K562 (cell line): ENCODE data around the gene TPR. TPM values are rescaled to one million over a fixed set of nuclear protein-coding genes. Genes with fewer than 3 reads are reported as not detected.

Source experiments
- ATAC-seq: fragments of 200-7000 bp; cut with Tn5 transposase; 3 replicates; pipeline ENCODE4 v1.9.1; 2020; ENCODE audit warnings: moderate library complexity
- BruUV-seq: library from RNA; stranded (reverse); fragments of 400-500 nt; replicated peaks from 2 replicates; lab custom pipeline; 2021; lab: Mats Ljungman, UMichigan
- CTCF ChIA-PET: fragments of 300-600 bp; formaldehyde crosslinking; extraction: SDS; loops from one replicate; lab custom pipeline; 2021; ENCODE audit warnings: low intra/inter-chr PET ratio; lab: Yijun Ruan, JAX
- POLR2A ChIA-PET: fragments of 300-600, 350-650 bp; sonication (Branson Sonifier 250); formaldehyde crosslinking; extraction: SDS; loops from one replicate; lab custom pipeline; 2021; ENCODE audit warnings: antibody characterized with exemption, inconsistent platforms; lab: Yijun Ruan, JAX
- DNase-seq, 4 experiments: peaks; one replicate each; pipeline versions ENCODE4 v3.0.0 to v3.0.0-alpha.2; 2011 to 2018; ENCODE audit warnings: low spot score in 3 of 4, mixed read lengths in 3 of 4; ENCODE audit errors: extremely low read depth in 1 of 4
- FAIRE-seq: peaks from 2 replicates; lab custom pipeline; 2011; peaks lifted over from hg19 to GRCh38; lab: Jason Lieb, UNC
- H2AFZ ChIP-seq: 2 replicates; pipeline ENCODE4 v1.6.0; 2011; ENCODE audit warnings: low read depth, low read length, control low read depth, inconsistent platforms
- H3K27ac ChIP-seq: fragments of 200-600 bp; 3 replicates; pipeline ENCODE4 v1.8.0; 2011; ENCODE audit warnings: low read depth, mild to moderate bottlenecking, control low read depth, inconsistent platforms, low read length, moderate library complexity, mixed read lengths; ENCODE audit errors: extremely low read depth
- H3K27me3 ChIP-seq, 2 experiments: fragments of 300-600 bp in 1 of 2; 2 replicates in 1 of 2; 3 replicates in 1 of 2; pipeline versions ENCODE4 v1.6.0 to v1.8.0; 2011; ENCODE audit warnings: inconsistent platforms in 2 of 2, low read length in 2 of 2, mild to moderate bottlenecking in 1 of 2, mixed read lengths in 1 of 2, moderate library complexity in 1 of 2; ENCODE audit not compliant: control insufficient read depth in 2 of 2, insufficient read depth in 2 of 2
- H3K36me3 ChIP-seq: fragments of 300-600 bp; 3 replicates; pipeline ENCODE4 v1.8.0; 2011; ENCODE audit warnings: mild to moderate bottlenecking, low read length, inconsistent platforms; ENCODE audit not compliant: control insufficient read depth, insufficient read depth
- H3K4me1 ChIP-seq, 2 experiments: fragments of 200-600 bp in 1 of 2; replicated peaks in 1 of 2; 2 replicates in 1 of 2; 3 replicates in 1 of 2; pipeline versions ENCODE4 v1.5.1 to v1.8.0; 2011; ENCODE audit warnings: inconsistent platforms in 2 of 2, low read length in 2 of 2, mild to moderate bottlenecking in 1 of 2, mixed read lengths in 1 of 2, moderate library complexity in 1 of 2; ENCODE audit not compliant: control insufficient read depth in 2 of 2, insufficient read depth in 2 of 2
- H3K4me2 ChIP-seq: 2 replicates; pipeline ENCODE4 v1.6.1; 2011; ENCODE audit warnings: low read length, control low read depth, inconsistent platforms, mixed read lengths; ENCODE audit not compliant: insufficient read depth
- H3K4me3 ChIP-seq: fragments of 200-600 bp; sonication (generic), shearing (Covaris generic); 2 replicates; pipeline ENCODE4 v1.5.1; 2016; ENCODE audit warnings: control low read depth, inconsistent platforms
- H3K79me2 ChIP-seq: fragments of 200-600 bp; 3 replicates; pipeline ENCODE4 v1.8.0; 2011; ENCODE audit warnings: low read length, inconsistent platforms; ENCODE audit not compliant: control insufficient read depth, insufficient read depth
- H3K9ac ChIP-seq, 2 experiments: 2 replicates each; pipeline versions ENCODE4 v1.6.0 to v1.6.1; 2011; ENCODE audit warnings: low read depth in 2 of 2, low read length in 2 of 2, control low read depth in 1 of 2, inconsistent platforms in 1 of 2, mild to moderate bottlenecking in 1 of 2, mixed read lengths in 1 of 2; ENCODE audit not compliant: insufficient read depth in 1 of 2
- H3K9me1 ChIP-seq: one replicate; pipeline ENCODE4 v1.6.0; 2011; ENCODE audit warnings: inconsistent platforms, mild to moderate bottlenecking, low read length, moderate library complexity; ENCODE audit not compliant: control insufficient read depth, insufficient read depth
- H3K9me3 ChIP-seq: replicated peaks from 2 replicates; pipeline ENCODE4 v1.5.1; 2011; ENCODE audit warnings: low read depth, low read length, inconsistent platforms; ENCODE audit not compliant: control insufficient read depth, insufficient read depth
- H4K20me1 ChIP-seq: replicated peaks from 2 replicates; pipeline ENCODE4 v1.6.1; 2011; ENCODE audit warnings: low read length, inconsistent platforms, mixed read lengths; ENCODE audit not compliant: control insufficient read depth, insufficient read depth
- BMI1 ChIP-seq: fragments of 150-350 bp; IDR thresholded peaks from 2 replicates; pipeline ENCODE4 v1.6.1; 2014; ENCODE audit warnings: low read length
- CSDE1 ChIP-seq, 2 experiments: fragments of 450-650 bp; IDR thresholded peaks; 2 replicates each; pipeline ENCODE4 v1.6.1; 2016; ENCODE audit warnings: mild to moderate bottlenecking in 1 of 2
- CTCF ChIP-seq, 3 experiments: IDR thresholded peaks in 2 of 3; conservative IDR thresholded peaks in 1 of 3; 2 replicates each; pipeline ENCODE4 v1.5.1; 2011 to 2012; ENCODE audit warnings: low read length in 3 of 3, mild to moderate bottlenecking in 3 of 3, control low read depth in 2 of 3, improper control_type of control experiment in 1 of 3, inconsistent platforms in 1 of 3, low read depth in 1 of 3, mixed read lengths in 1 of 3, moderate library complexity in 1 of 3; ENCODE audit not compliant: insufficient read depth in 2 of 3
- HCFC1 ChIP-seq: IDR thresholded peaks from 2 replicates; pipeline ENCODE4 v1.6.1; 2012; ENCODE audit warnings: low read depth, low read length, improper control_type of control experiment
- HINFP ChIP-seq: fragments of 450-650 bp; conservative IDR thresholded peaks from 2 replicates; pipeline ENCODE4 v1.6.1; 2016; ENCODE audit warnings: missing genetic modification characterization, low read depth, mild to moderate bottlenecking, control low read depth, missing compliant biosample characterization
- MYC ChIP-seq, 2 experiments: fragments of 250-450 bp in 1 of 2; sonication (Bioruptor Pico) in 1 of 2; IDR thresholded peaks; 2 replicates each; pipeline versions ENCODE4 v1.5.1 to v1.6.1; 2012 to 2021; ENCODE audit warnings: low read depth in 2 of 2, borderline replicate concordance in 1 of 2, improper control_type of control experiment in 1 of 2, low read length in 1 of 2, mild to moderate bottlenecking in 1 of 2, moderate library complexity in 1 of 2
- NBN ChIP-seq: fragments of 450-650 bp; IDR thresholded peaks from 2 replicates; pipeline ENCODE4 v1.6.1; 2016; ENCODE audit warnings: low read depth, mild to moderate bottlenecking
- RAD21 ChIP-seq, 2 experiments: fragments of 250-450 bp in 1 of 2; fragments of 450-650 bp in 1 of 2; sonication (Bioruptor Pico) in 1 of 2; formaldehyde crosslinking in 1 of 2; IDR thresholded peaks in 1 of 2; conservative IDR thresholded peaks in 1 of 2; 2 replicates each; pipeline versions ENCODE4 v1.4.0 to v1.8.0; 2020 to 2022; ENCODE audit warnings: mild to moderate bottlenecking in 2 of 2, moderate library complexity in 1 of 2
- TGIF2 ChIP-seq: sonication (generic); formaldehyde crosslinking; IDR thresholded peaks from 2 replicates; pipeline ENCODE4 v1.8.1; 2022; ENCODE audit warnings: mild to moderate bottlenecking, missing genetic modification reagents, moderate library complexity
- ZNF146 ChIP-seq: IDR thresholded peaks from one replicate; pipeline ENCODE4 v1.6.1; 2018; ENCODE audit warnings: missing compliant biosample characterization; ENCODE audit not compliant: unreplicated experiment
- ZNF239 ChIP-seq: fragments of 250-450 bp; sonication (Bioruptor Pico); IDR thresholded peaks from 2 replicates; pipeline ENCODE4 v1.4.0; 2020; ENCODE audit warnings: mild to moderate bottlenecking
- ZNF347 ChIP-seq: fragments of 450-650 bp; formaldehyde crosslinking; IDR thresholded peaks from 2 replicates; pipeline ENCODE4 v1.4.0; 2020; ENCODE audit warnings: low read depth, mild to moderate bottlenecking, moderate library complexity
- WGBS: fragments of 100-300 bp; shearing (Covaris generic); methylation state at CpG from one replicate; pipeline ENCODE4 v1.1.6; 2016; ENCODE audit warnings: low coverage, mixed read lengths; ENCODE audit not compliant: insufficient coverage; ENCODE audit errors: missing lambda C conversion rate; 5-methylcytosine and 5-hydroxymethylcytosine counted together
- in situ Hi-C: fragments of 300-500 bp; cut with MboI; formaldehyde crosslinking; loops from 4 replicates; pipeline ENCODE4 v1.15.0; 2018; ENCODE audit warnings: inconsistent platforms, mixed read lengths
- intact Hi-C: fragments of 100-400 bp; cut with micrococcal nuclease; formaldehyde crosslinking; loops from 2 replicates; pipeline ENCODE4 v1.14.2; 2022
- polyA plus RNA-seq, 8 experiments: library from polyadenylated mRNA; depleted of rRNA in 4 of 8; stranded (reverse) in 5 of 8; unstranded in 3 of 8; fragments of >200 nt; fragmentation: Nextera tagmentation in 2 of 8; fragmentation: Illumina TruSeq in 1 of 8; extraction: Ambion mirVana in 2 of 8; extraction: Trizol in 1 of 8; gene quantifications; 2 replicates each; pipeline versions ENCODE4 v1.2.1 to v1.2.3, GENCODE V29; 2011 to 2014; ENCODE audit warnings: inconsistent platforms in 1 of 8, missing spikeins in 1 of 8
- total RNA-seq, 7 experiments: library from RNA; depleted of rRNA in 6 of 7; stranded (reverse); fragments of >200 nt in 6 of 7; fragmentation: Illumina TruSeq in 2 of 7; extraction: Trizol in 2 of 7; gene quantifications; 2 replicates each; pipeline versions ENCODE4 v1.2.1 to v1.2.3, GENCODE V29; 2011 to 2021; ENCODE audit warnings: low replicate concordance in 1 of 7

Gene TPR
- total and polyA plus RNA-seq, 9 of the 15 experiments (the other 6 are each of a cell fraction or from before 2014, with no cell fraction given), result 48.5 to 167 (median 138) TPM

- 0% methylated on average over 1 of the region's 1 CpG for WGBS
- TF ChIP-seq ZNF347 (CRISPR knock-in tag), result no peak
- no peak for TF ChIP-seq HINFP (tag)
- no peak for TF ChIP-seq NBN
- TF ChIP-seq RAD21 (CRISPR knock-in tag; conservative IDR thresholded peaks at IDR 0.05 in 1 of 2, IDR thresholded peaks at IDR 0.05 in 1 of 2), result peak in 1 of 2 experiments; percentile 48; a peak in 2 of 4 replicates
- no peak for TF ChIP-seq MYC (IDR thresholded peaks at IDR 0.05; ENCODE audit: low read depth, low read length)
- no peak for TF ChIP-seq MYC (CRISPR knock-in tag; IDR thresholded peaks at IDR 0.05; ENCODE audit: borderline replicate concordance, low read depth)
- TF ChIP-seq CSDE1 (IDR thresholded peaks at IDR 0.05), result no peak
- no peak for TF ChIP-seq ZNF239 (CRISPR knock-in tag)
- TF ChIP-seq ZNF146 (CRISPR knock-in tag), result no peak
- peak in 1 of 3 experiments; percentile 52; a peak in 2 of 6 replicates for TF ChIP-seq CTCF (IDR thresholded peaks at IDR 0.05 in 2 of 3, conservative IDR thresholded peaks at IDR 0.05 in 1 of 3; ENCODE audit: insufficient read depth in 2 of 3, low read depth in 1 of 3, low read length in 3 of 3)
- no peak for TF ChIP-seq TGIF2 (CRISPR knock-in tag)
- TF ChIP-seq HCFC1, result no peak
- TF ChIP-seq BMI1, result no peak
- Histone ChIP-seq H3K4me3 (no peak overlapping the region), H3K27me3 (no peaks in the 10 kb centered on the region), H3K4me2 (no peak overlapping the region), H3K9me1 (no peaks in the 10 kb centered on the region), H3K4me1 (no peaks in the 10 kb centered on the region), H3K9me3 (no peaks in the 10 kb centered on the region), H4K20me1 (no peaks in the 10 kb centered on the region), H3K79me2 (no peaks in the 10 kb centered on the region), H2AFZ (no peak overlapping the region), H3K9ac (no peak overlapping the region), H3K36me3 (no peaks in the 10 kb centered on the region), H3K27ac (no peak overlapping the region)
- no peak for DNase-seq
- intact Hi-C loops, result loop anchor here (1.0 kb wide), 1 partner anchor 53 kb away; no protein-coding TSS in a partner anchor
- no peak for FAIRE-seq
- POLR2A ChIA-PET, result no interaction called here
- ATAC-seq, result peak; percentile 36; the same call in 1 of the 3 replicates
- no TSS peak for BruUV-seq
- in situ Hi-C loops, result no loop called here
- CTCF ChIA-PET, result no interaction called here
Observed at GRCh38 chr1:186272486-186272885, 102.6 kb downstream of the TPR start.
